GM12801 (cell line): ENCODE results near the gene INO80B.

ENCODE experiments used
- CTCF ChIP-seq: IDR thresholded peaks from one replicate; pipeline ENCODE4 v1.5.1; 2011; ENCODE audit warnings: control low read depth; ENCODE audit not compliant: insufficient read length; ENCODE audit errors: extremely low read depth

The INO80B gene

GRCh38 chr2:74503506-74504475, 48.9 kb downstream of the INO80B start:
- TF ChIP-seq CTCF, result no peak

GRCh38 chr2:74504591-74504990, 49.7 kb downstream of the INO80B start:
- no peak for TF ChIP-seq CTCF

GRCh38 chr2:74505448-74506246, 50.8 kb downstream of the INO80B start:
- no peak for TF ChIP-seq CTCF

GRCh38 chr2:74507145-74507925, 52.4 kb downstream of the INO80B start, which contains the start of gene PCGF1:
Gene PCGF1, minus strand, starts transcription at chr2:74507695. Its CDS starts 27 bp downstream, at chr2:74507668.
- TF ChIP-seq CTCF, result no peak
